Measurements from ENCODE around the gene MYADML2. TPM values are rescaled to one million over a fixed set of nuclear protein-coding genes. Genes with fewer than 3 reads are reported as not detected.

Gene MYADML2
- total RNA-seq, 2 donors from 2014 or later: 0.27 TPM; not detected in 1

DNA sequence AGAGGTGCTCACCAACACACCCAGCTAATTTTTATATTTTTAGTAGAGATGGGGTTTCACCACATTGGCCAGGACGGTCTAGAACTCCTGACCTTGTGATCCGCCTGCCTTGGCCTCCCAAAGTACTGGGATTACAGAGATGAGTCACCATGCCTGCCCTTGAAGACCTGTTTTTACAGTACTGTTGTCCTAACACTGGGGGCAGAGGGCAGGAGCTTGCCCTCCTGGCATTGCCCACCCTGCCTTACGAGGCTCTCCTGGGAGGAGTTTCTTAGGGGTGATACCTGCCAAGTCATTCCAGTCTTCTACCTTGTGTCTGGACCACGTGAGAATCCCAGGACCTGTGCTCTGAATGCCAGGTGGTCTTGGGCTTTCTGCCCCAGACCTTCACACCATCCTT lies 33.1 kb upstream of the MYADML2 start:
- Histone ChIP-seq H3K4me1 (no peaks in the 10 kb centered on the region), H3K27me3 (no peaks in the 10 kb centered on the region), H3K27ac (no peak overlapping the region), H3K9ac (ENCODE audit: low read depth in 2 of 2, low read length in 2 of 2) (no peak overlapping the region), H3K9me3 (no peaks in the 10 kb centered on the region), H3K4me3 (no peak overlapping the region), H3K36me3 (no peaks in the 10 kb centered on the region)
- no peak for DNase-seq
- intact Hi-C loops (cut with DNase I): no loop called here
- TF ChIP-seq, protein P1, sequence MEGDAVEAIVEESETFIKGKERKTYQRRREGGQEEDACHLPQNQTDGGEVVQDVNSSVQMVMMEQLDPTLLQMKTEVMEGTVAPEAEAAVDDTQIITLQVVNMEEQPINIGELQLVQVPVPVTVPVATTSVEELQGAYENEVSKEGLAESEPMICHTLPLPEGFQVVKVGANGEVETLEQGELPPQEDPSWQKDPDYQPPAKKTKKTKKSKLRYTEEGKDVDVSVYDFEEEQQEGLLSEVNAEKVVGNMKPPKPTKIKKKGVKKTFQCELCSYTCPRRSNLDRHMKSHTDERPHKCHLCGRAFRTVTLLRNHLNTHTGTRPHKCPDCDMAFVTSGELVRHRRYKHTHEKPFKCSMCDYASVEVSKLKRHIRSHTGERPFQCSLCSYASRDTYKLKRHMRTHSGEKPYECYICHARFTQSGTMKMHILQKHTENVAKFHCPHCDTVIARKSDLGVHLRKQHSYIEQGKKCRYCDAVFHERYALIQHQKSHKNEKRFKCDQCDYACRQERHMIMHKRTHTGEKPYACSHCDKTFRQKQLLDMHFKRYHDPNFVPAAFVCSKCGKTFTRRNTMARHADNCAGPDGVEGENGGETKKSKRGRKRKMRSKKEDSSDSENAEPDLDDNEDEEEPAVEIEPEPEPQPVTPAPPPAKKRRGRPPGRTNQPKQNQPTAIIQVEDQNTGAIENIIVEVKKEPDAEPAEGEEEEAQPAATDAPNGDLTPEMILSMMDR (IDR thresholded peaks at IDR 0.05): no peak

DNA sequence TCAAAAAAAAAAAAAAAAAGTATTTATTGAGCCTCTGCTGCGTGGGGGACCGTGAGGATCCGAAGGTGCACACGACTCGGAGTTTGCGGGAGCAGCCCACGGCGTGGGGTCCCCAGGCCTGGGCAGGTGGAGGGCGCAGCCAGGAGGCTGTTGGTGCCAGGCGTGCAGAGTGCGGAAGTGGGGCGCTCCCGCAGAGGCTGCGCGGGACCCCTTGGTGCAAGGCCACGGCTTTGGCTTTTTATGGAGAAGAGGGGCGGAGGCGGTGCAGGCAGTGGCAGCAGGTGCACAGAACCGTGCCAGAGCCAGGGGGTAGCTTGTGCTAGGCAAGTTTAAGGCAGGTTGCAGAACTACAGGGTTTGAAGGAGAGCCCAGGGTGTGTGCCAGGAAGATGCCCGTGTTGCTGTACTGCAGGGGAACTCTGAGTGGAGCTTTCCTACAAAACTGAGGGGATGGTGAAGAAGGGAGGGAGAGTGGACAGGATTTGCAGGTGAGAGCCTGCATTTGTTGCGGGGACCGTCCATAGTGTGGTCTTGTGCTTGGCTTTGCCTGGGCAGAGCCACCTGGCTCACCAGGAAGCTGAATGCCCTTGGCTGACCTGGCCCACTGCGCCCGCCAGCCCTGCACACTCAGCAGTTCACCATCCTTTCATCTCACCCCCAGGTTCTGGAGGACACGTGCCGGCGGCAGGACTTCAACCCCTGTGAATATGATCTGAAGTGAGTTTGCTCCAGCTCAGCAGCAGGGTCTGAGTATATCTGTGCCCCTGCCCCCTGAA lies 31.7 kb upstream of the MYADML2 start:
- intact Hi-C loops (cut with DNase I): no loop called here
- Histone ChIP-seq H3K27ac (no peak overlapping the region), H3K36me3 (no peaks in the 10 kb centered on the region), H3K9ac (ENCODE audit: low read depth in 2 of 2, low read length in 2 of 2) (no peak overlapping the region), H3K4me1 (no peaks in the 10 kb centered on the region), H3K4me3 (peak overlapping the region; percentile 96), H3K9me3 (no peaks in the 10 kb centered on the region), H3K27me3 (no peaks in the 10 kb centered on the region)
- no peak for DNase-seq
- TF ChIP-seq, protein P1 (IDR thresholded peaks at IDR 0.05): no peak

DNA sequence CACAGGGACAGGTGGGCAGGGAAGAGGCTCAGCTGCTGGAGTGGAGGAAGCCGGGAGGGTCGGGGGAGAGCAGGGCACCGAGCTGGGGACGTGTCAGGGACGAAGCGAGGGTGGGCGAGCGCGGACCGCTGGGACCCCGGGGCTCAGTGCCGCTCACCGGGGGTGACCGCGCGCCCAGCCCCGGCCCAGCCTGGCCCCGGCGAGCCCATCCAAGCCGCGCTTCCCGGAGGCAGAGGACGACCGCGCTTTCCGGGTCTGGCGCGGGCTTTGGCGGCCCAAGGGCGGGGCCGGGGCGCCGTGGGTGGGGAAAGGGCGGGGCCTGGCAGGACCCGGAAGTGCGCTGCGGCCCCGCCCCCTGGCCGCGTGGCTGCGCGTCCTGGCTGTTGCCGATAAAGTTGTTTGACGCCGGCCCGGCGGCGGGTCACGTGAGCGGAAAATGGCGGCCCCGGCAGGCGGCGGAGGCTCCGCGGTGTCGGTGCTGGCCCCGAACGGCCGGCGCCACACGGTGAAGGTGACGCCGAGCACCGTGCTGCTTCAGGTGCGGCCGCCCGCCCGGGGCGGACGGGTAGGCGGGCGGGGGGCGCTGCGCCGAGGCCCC lies 30.3 kb upstream of the MYADML2 start, which contains the start of gene ASPSCR1:
ASPSCR1 (plus strand) TSS at position 419 of the 598 bp plus-strand sequence; CDS start at position 437, 18 bp downstream.
- Histone ChIP-seq H3K4me3 (peak within 1 kb of the TSS; percentile 96), H3K4me1 (no peaks in the 10 kb centered on the region), H3K27me3 (no peaks in the 10 kb centered on the region), H3K36me3 (no peaks in the 10 kb centered on the region), H3K27ac (peak within 1 kb of the TSS; percentile 74), H3K9me3 (no peaks in the 10 kb centered on the region), H3K9ac (ENCODE audit: low read depth in 2 of 2, low read length in 2 of 2) (peak within 1 kb of the TSS; percentile 86 to 89)
- peak; percentile 92 for DNase-seq
- intact Hi-C loops (cut with DNase I): no loop called here
- TF ChIP-seq, protein P1 (IDR thresholded peaks at IDR 0.05): no peak

DNA sequence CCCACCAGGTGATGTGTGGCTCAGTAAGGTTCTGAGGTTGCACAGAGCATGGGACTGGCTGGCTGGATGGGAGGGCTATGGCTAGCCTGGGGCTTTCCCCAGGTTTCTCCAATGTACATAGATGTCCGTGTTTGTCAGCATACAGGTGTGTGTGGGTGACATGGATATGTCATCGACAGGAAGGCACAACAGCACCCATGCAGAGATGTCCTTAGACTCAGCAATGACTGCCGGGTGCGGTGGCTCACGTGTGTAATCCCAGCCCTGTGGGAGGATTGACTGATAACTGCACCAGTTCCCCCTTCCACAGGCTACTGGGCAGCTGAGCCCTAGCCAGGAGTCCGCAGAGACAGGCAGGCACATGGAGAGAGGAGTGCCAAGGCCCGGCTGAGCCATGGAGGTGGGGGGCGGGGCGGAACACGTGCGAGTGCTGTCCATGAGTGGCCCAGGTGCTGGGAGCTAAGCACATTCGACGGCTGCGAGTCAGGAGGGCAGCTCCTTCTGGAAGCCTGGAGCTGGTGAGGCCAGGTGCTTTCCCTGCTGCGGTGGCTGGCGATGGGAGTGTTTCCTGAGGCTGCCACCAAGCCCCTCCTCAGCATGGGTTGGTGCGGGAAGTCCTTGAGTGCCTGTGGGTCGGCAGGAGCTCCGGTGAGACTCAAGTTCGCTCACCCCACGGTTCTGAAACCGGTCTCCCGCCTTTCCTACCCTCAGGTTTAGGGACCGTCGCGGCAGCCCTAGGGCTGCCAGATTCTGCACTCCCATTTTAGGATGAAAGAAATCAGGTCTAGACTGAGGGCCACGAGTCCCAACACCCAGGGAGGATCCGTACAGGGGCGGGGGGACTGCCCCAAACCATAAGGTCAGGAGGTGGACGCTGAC lies 29.5 kb upstream of the MYADML2 start:
- TF ChIP-seq, protein P1 (IDR thresholded peaks at IDR 0.05): no peak
- intact Hi-C loops (cut with DNase I): no loop called here
- no peaks in the 10 kb centered on the region for H3K4me1 ChIP-seq
- peak; percentile 57 for DNase-seq
- no peaks in the 10 kb centered on the region for H3K36me3 ChIP-seq
- no peaks in the 10 kb centered on the region for H3K27me3 ChIP-seq
- H3K9ac ChIP-seq (ENCODE audit: low read depth in 2 of 2, low read length in 2 of 2): peak overlapping the region; percentile 86 to 89
- H3K27ac ChIP-seq: peak overlapping the region; percentile 74
- H3K4me3 ChIP-seq: peak overlapping the region; percentile 96
- H3K9me3 ChIP-seq: no peaks in the 10 kb centered on the region

DNA sequence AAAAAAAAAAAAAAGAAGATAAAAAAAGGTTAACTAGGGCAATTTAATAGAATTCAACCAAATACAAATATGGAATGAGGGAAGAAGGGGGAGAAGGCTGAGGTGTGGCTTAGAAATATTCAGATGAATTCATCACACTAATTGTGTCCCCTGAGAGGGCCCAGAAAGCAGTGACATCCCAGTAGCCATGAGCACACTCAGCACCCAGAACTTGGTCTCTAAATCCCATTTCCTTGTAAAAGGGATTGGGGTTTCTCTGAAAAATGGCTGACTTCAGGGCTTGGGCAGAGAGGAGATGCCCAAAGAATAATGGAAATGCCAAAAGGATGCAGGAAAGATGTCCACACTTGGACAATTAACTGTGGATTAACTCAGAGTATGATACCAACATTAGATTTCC lies 26.4 kb upstream of the MYADML2 start:
- Histone ChIP-seq H3K27ac (no peak overlapping the region), H3K27me3 (no peaks in the 10 kb centered on the region), H3K36me3 (no peaks in the 10 kb centered on the region), H3K9ac (ENCODE audit: low read depth in 2 of 2, low read length in 2 of 2) (no peak overlapping the region), H3K9me3 (no peaks in the 10 kb centered on the region), H3K4me1 (peaks cover under 1% of the 10 kb centered on the region), H3K4me3 (no peak overlapping the region)
- intact Hi-C loops (cut with DNase I): no loop called here
- TF ChIP-seq, protein P1 (IDR thresholded peaks at IDR 0.05): no peak
- no peak for DNase-seq
